HepG2 (cell line): ENCODE results near the gene POLRMT. TPM values are rescaled to one million over a fixed set of nuclear protein-coding genes. Genes with fewer than 3 reads are reported as not detected.

Source experiments
- CBFB ChIP-seq: sonication (generic); formaldehyde crosslinking; IDR thresholded peaks from 2 replicates; pipeline ENCODE4 v1.4.0; 2020; ENCODE audit warnings: missing genetic modification reagents
- EED ChIP-seq: sonication (generic); formaldehyde crosslinking; IDR thresholded peaks from 2 replicates; pipeline ENCODE4 v1.5.0; 2020; ENCODE audit warnings: mild to moderate bottlenecking, missing genetic modification reagents
- FOXJ3 ChIP-seq: sonication (generic); formaldehyde crosslinking; IDR thresholded peaks from 2 replicates; pipeline ENCODE4 v1.4.0; 2020; ENCODE audit warnings: missing genetic modification reagents, mild to moderate bottlenecking, borderline replicate concordance
- GABPB1 ChIP-seq: IDR thresholded peaks from 2 replicates; pipeline ENCODE4 v1.6.1; 2016; ENCODE audit warnings: mild to moderate bottlenecking, missing genetic modification reagents, moderate library complexity, missing compliant biosample characterization
- HIVEP1 ChIP-seq: sonication (generic); formaldehyde crosslinking; IDR thresholded peaks from 2 replicates; pipeline ENCODE4 v1.4.0; 2020; ENCODE audit warnings: mild to moderate bottlenecking, missing genetic modification reagents
- HNRNPL ChIP-seq: fragments of 200-400 bp; formaldehyde crosslinking; IDR thresholded peaks from 2 replicates; pipeline ENCODE4 v1.6.1; 2017; ENCODE audit warnings: mild to moderate bottlenecking, low read depth, low read length
- HOXA3 ChIP-seq: sonication (generic); formaldehyde crosslinking; IDR thresholded peaks from 2 replicates; pipeline ENCODE4 v1.5.0; 2020; ENCODE audit warnings: missing genetic modification reagents
- IRF1 ChIP-seq: sonication (generic); formaldehyde crosslinking; IDR thresholded peaks from 2 replicates; pipeline ENCODE4 v1.4.0; 2020; ENCODE audit warnings: low read depth, mild to moderate bottlenecking, missing genetic modification reagents
- MATR3 ChIP-seq: sonication (generic); formaldehyde crosslinking; IDR thresholded peaks from 2 replicates; pipeline ENCODE4 v1.4.0; 2020; ENCODE audit warnings: missing genetic modification reagents
- NRL ChIP-seq: sonication (generic); formaldehyde crosslinking; IDR thresholded peaks from 2 replicates; pipeline ENCODE4 v1.5.0; 2020; ENCODE audit warnings: missing genetic modification reagents, mild to moderate bottlenecking, moderate library complexity, borderline replicate concordance
- POLR2G ChIP-seq: fragments of 200-400 bp; formaldehyde crosslinking; IDR thresholded peaks from 2 replicates; pipeline ENCODE4 v1.6.1; 2018; ENCODE audit warnings: mild to moderate bottlenecking, low read depth, low read length, moderate library complexity
- PRMT3 ChIP-seq: sonication (generic); formaldehyde crosslinking; IDR thresholded peaks from 2 replicates; pipeline ENCODE4 v1.8.1; 2022; ENCODE audit warnings: low read depth, mild to moderate bottlenecking, moderate library complexity, missing genetic modification reagents, borderline replicate concordance
- RXRA ChIP-seq: sonication (generic); formaldehyde crosslinking; IDR thresholded peaks from 2 replicates; pipeline ENCODE4 v1.5.1; 2020; ENCODE audit warnings: missing genetic modification reagents
- SMYD3 ChIP-seq: sonication (generic); formaldehyde crosslinking; IDR thresholded peaks from 2 replicates; pipeline ENCODE4 v1.8.1; 2023; ENCODE audit warnings: mild to moderate bottlenecking, missing genetic modification reagents
- ZBTB38 ChIP-seq: sonication (generic); formaldehyde crosslinking; IDR thresholded peaks from 2 replicates; pipeline ENCODE4 v1.5.1; 2020; ENCODE audit warnings: mild to moderate bottlenecking, missing genetic modification reagents
- ZBTB39 ChIP-seq: sonication (generic); formaldehyde crosslinking; IDR thresholded peaks from 2 replicates; pipeline ENCODE4 v1.5.0; 2020; ENCODE audit warnings: missing genetic modification reagents
- ZNF143 ChIP-seq: sonication (generic); formaldehyde crosslinking; IDR thresholded peaks from 2 replicates; pipeline ENCODE4 v1.4.0; 2020; ENCODE audit warnings: missing genetic modification reagents
- ZNF350 ChIP-seq: sonication (generic); formaldehyde crosslinking; IDR thresholded peaks from 2 replicates; pipeline ENCODE4 v1.4.0; 2020; ENCODE audit warnings: mild to moderate bottlenecking, low read depth, missing genetic modification reagents, borderline replicate concordance
- ZNF564 ChIP-seq: sonication (generic); formaldehyde crosslinking; IDR thresholded peaks from 2 replicates; pipeline ENCODE4 v1.8.1; 2023; ENCODE audit warnings: mild to moderate bottlenecking, missing genetic modification reagents
- ZNF597 ChIP-seq: sonication (generic); formaldehyde crosslinking; IDR thresholded peaks from 2 replicates; pipeline ENCODE4 v1.5.0; 2020; ENCODE audit warnings: missing genetic modification reagents
- ZNF709 ChIP-seq: sonication (generic); formaldehyde crosslinking; IDR thresholded peaks from 2 replicates; pipeline ENCODE4 v1.5.0; 2020; ENCODE audit warnings: mild to moderate bottlenecking, missing genetic modification reagents
- ZNF776 ChIP-seq: sonication (generic); formaldehyde crosslinking; IDR thresholded peaks from 2 replicates; pipeline ENCODE4 v1.4.0; 2020; ENCODE audit warnings: mild to moderate bottlenecking, missing genetic modification reagents
- polyA plus RNA-seq, 8 experiments: library from polyadenylated mRNA; depleted of rRNA in 3 of 8; stranded (reverse) in 7 of 8; unstranded in 1 of 8; fragments of >200 nt; fragmentation: Illumina TruSeq in 4 of 8; extraction: Trizol in 4 of 8; gene quantifications; 2 replicates each; pipeline versions ENCODE4 v1.2.1 to v1.2.3, GENCODE V29; 2011 to 2016; ENCODE audit warnings: low read depth in 4 of 8, missing spikeins in 1 of 8, mixed read lengths in 1 of 8; ENCODE audit not compliant: insufficient read depth in 1 of 8
- total RNA-seq, 5 experiments: library from RNA; depleted of rRNA; stranded (reverse); fragments of >200 nt; fragmentation: Illumina TruSeq; extraction: Trizol; gene quantifications; 2 replicates each; pipeline ENCODE4 v1.2.3, GENCODE V29; 2016; ENCODE audit warnings: low read depth in 1 of 5
- TF ChIP-seq, protein P1 (sequence below): fragments of 450-650 bp; IDR thresholded peaks from 2 replicates; pipeline ENCODE4 v1.6.1; 2017

The POLRMT gene
- total and polyA plus RNA-seq, 2 of the 13 experiments (the other 11 are each of a cell fraction or from before 2014, with no cell fraction given): 78.0 to 101 TPM

DNA sequence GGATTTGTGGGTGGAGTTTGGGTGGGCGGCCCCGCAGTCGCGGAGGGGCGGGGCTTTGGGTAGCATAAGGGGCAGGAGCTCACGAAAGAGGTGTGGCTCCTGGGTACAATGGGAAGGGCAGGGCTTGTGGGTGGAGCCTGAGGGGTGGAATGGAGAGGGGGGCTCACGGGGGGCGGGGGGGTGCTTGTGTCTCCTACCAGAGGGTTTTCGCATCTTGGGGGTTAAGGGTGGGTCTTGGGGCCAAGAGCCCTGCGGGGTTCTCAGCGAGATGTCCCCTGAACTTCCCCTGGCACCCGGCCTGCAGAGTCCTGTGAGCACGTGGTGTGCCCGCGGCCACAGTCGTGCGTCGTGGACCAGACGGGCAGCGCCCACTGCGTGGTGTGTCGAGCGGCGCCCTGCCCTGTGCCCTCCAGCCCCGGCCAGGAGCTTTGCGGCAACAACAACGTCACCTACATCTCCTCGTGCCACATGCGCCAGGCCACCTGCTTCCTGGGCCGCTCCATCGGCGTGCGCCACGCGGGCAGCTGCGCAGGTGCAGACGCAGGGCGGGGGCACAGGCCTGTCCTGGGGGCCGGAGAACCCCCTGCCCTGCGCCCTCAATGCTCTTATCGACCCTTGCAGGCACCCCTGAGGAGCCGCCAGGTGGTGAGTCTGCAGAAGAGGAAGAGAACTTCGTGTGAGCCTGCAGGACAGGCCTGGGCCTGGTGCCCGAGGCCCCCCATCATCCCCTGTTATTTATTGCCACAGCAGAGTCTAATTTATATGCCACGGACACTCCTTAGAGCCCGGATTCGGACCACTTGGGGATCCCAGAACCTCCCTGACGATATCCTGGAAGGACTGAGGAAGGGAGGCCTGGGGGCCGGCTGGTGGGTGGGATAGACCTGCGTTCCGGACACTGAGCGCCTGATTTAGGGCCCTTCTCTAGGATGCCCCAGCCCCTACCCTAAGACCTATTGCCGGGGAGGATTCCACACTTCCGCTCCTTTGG, 48.0 kb upstream of the POLRMT start (continued):
- TF ChIP-seq, protein P1, sequence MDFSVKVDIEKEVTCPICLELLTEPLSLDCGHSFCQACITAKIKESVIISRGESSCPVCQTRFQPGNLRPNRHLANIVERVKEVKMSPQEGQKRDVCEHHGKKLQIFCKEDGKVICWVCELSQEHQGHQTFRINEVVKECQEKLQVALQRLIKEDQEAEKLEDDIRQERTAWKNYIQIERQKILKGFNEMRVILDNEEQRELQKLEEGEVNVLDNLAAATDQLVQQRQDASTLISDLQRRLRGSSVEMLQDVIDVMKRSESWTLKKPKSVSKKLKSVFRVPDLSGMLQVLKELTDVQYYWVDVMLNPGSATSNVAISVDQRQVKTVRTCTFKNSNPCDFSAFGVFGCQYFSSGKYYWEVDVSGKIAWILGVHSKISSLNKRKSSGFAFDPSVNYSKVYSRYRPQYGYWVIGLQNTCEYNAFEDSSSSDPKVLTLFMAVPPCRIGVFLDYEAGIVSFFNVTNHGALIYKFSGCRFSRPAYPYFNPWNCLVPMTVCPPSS: no peak
- TF ChIP-seq GABPB1 (0 out of 2 replicates have a peak, but pooled peaks have one; percentile 9), ZBTB38 (CRISPR knock-in tag) (no peak; the same call in 1 of the 2 replicates), IRF1 (CRISPR knock-in tag) (no peak), ZNF564 (CRISPR knock-in tag) (no peak), POLR2G (0 out of 2 replicates have a peak, but pooled peaks have one; percentile 3), ZNF143 (0 out of 2 replicates have a peak, but pooled peaks have one; percentile 10), HIVEP1 (CRISPR knock-in tag) (peak; percentile 49; the same call in 1 of the 2 replicates), MATR3 (CRISPR knock-in tag) (peak; percentile 97; the same call in 1 of the 2 replicates), ZNF776 (CRISPR knock-in tag) (0 out of 2 replicates have a peak, but pooled peaks have one; percentile 62), NRL (CRISPR knock-in tag) (no peak), SMYD3 (CRISPR knock-in tag) (no peak), PRMT3 (no peak), HNRNPL (0 out of 2 replicates have a peak, but pooled peaks have one; percentile 20), ZNF597 (CRISPR knock-in tag) (no peak), HOXA3 (CRISPR knock-in tag) (no peak), FOXJ3 (CRISPR knock-in tag) (no peak), ZNF350 (CRISPR knock-in tag) (no peak), ZNF709 (CRISPR knock-in tag) (no peak), ZBTB39 (CRISPR knock-in tag) (no peak), RXRA (CRISPR knock-in tag) (peak; percentile 46; the same call in 1 of the 2 replicates), EED (no peak), CBFB (CRISPR knock-in tag) (no peak)
